GM11168 (cell line): ENCODE results near the gene SPTBN1.

Experiments
- in situ Hi-C: fragments of 300-500 bp; cut with MboI; formaldehyde crosslinking; loops from one replicate; pipeline ENCODE4 v1.12.0; 2022; ENCODE audit warnings: low sequenced_read_pairs; ENCODE audit not compliant: unreplicated experiment

Gene SPTBN1

GRCh38 chr2:54545702-54546450, 89.7 kb downstream of the SPTBN1 start:
- in situ Hi-C loops, result no loop called here

- in situ Hi-C loops, result no loop called here
These were observed 90.4 kb downstream of the SPTBN1 start for GRCh38 chr2:54546518-54546917.

- in situ Hi-C loops, result no loop called here
These were observed 91.0 kb downstream of the SPTBN1 start for GRCh38 chr2:54546923-54547720.

- in situ Hi-C loops, result no loop called here
These were observed 93.3 kb downstream of the SPTBN1 start for GRCh38 chr2:54549430-54549829.

GRCh38 chr2:54549917-54550518, 93.9 kb downstream of the SPTBN1 start:
- in situ Hi-C loops, result no loop called here

- in situ Hi-C loops, result no loop called here
These were observed 94.4 kb downstream of the SPTBN1 start for GRCh38 chr2:54550547-54550946.

GRCh38 chr2:54551123-54551756, 95.1 kb downstream of the SPTBN1 start:
- in situ Hi-C loops, result no loop called here

GRCh38 chr2:54553075-54553474, 96.9 kb downstream of the SPTBN1 start:
- in situ Hi-C loops, result no loop called here

GRCh38 chr2:54553775-54554174, 97.6 kb downstream of the SPTBN1 start:
- in situ Hi-C loops, result no loop called here

- in situ Hi-C loops, result no loop called here
These were observed 99.3 kb downstream of the SPTBN1 start for GRCh38 chr2:54555318-54555837.

- in situ Hi-C loops, result no loop called here
These were observed 100.5 kb downstream of the SPTBN1 start for GRCh38 chr2:54556621-54557121.

GRCh38 chr2:54557211-54557600, 101.1 kb downstream of the SPTBN1 start:
- in situ Hi-C loops, result no loop called here

- in situ Hi-C loops, result no loop called here
These were observed 101.6 kb downstream of the SPTBN1 start for GRCh38 chr2:54557601-54558187.

- in situ Hi-C loops, result no loop called here
These were observed 102.3 kb downstream of the SPTBN1 start for GRCh38 chr2:54558188-54559005.

GRCh38 chr2:54559006-54559445, 102.9 kb downstream of the SPTBN1 start:
- in situ Hi-C loops, result no loop called here

- in situ Hi-C loops, result no loop called here
These were observed 103.5 kb downstream of the SPTBN1 start for GRCh38 chr2:54559593-54560145.

GRCh38 chr2:54560146-54560881, 104.2 kb downstream of the SPTBN1 start:
- in situ Hi-C loops, result no loop called here

- in situ Hi-C loops, result no loop called here
These were observed 104.9 kb downstream of the SPTBN1 start for GRCh38 chr2:54561010-54561409.
